HEK293T (cell line): ENCODE results near the gene PRMT1.

Experiments
- BHLHE40 ChIP-seq: fragments of 450-650 bp; IDR thresholded peaks from 2 replicates; pipeline ENCODE4 v1.6.1; 2016; ENCODE audit warnings: mild to moderate bottlenecking, moderate library complexity, borderline replicate concordance
- NFRKB ChIP-seq: fragments of 450-650 bp; IDR thresholded peaks from 2 replicates; pipeline ENCODE4 v1.6.1; 2016; ENCODE audit warnings: mild to moderate bottlenecking, moderate library complexity
- PKNOX1 ChIP-seq: fragments of 450-650 bp; IDR thresholded peaks from 2 replicates; pipeline ENCODE4 v1.6.1; 2016

GRCh38 chr19:49679771-49680413 is 2.8 kb downstream of the PRMT1 start:
- TF ChIP-seq PKNOX1 (no peak), BHLHE40 (no peak), NFRKB (no peak)
